Colon (tissue), 2 donors: ENCODE measurements around the gene GNG14.
"Not testable (repeated sequence)": the region's sequence is repeated elsewhere in the genome, so short reads cannot be mapped to it uniquely, and the experiment has no call there.

Experiments
- FAIRE-seq: peaks from 2 replicates; lab custom pipeline; 2012; peaks lifted over from hg19 to GRCh38; lab: Jason Lieb, UNC
- donor health status: control.
- donor health status: control.

GNG14 gene

DNA sequence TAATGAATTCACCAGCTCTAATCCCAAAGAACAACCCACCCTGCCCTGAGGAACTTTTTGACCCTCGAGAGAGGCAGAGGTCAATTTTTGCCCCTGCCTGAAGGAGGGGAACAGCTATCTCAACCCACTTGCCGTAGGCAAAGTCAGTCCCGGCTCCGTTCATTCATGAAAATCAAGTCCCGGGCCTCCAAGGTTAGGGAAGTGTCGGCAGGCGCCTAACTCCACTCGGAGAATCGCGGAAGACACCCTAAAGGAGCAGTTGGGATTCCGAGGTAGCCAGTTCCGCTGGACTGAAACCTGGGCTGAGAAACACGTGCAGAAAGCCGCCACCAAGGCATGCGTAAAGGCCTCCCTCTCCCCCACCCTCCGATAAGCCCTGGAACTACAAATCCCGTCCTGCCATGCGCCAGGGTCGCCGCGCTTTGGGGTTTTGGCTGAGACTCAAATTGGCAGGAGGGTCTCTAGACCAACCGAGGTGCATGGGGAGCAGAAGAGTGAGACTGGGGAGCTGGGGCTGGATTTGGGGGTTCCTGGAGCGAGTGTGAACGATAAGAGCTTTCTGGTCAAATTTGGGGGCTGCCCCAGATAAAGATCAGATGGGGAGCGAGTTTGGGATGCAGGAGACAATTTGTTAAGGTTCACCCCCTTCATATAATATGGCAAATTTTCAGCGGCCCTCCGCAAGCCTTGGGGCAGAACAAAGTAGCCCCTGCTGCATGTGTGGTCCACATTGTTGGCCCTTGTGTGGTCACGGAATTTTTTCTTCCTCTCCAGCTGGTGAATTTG, 36.0 kb downstream of the GNG14 start, which contains the start of gene TNPO2:
TNPO2 (minus strand) TSS at position 292 of the 786 bp plus-strand sequence. CDS start 2,955 bp downstream, outside the sequence.
- FAIRE-seq: no peak

DNA sequence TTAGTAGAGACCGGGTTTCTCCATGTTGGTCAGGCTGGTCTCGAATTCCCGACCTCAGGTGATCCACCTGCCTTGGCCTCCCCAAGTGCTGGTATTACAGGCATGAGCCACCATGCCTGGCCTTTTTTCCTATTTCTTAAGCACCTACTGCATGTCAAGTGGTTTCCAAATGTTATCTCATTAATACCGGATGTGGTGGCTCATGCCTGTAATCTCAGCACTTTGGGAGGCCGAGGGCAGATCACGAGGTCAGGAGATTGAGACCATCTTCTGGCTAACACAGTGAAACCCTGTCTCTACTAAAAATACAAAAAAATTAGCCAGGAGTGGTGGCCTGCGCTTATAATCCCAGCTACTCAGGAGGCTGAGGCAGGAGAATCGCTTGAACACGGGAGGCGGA, 37.8 kb downstream of the GNG14 start:
- not testable (repeated sequence) for FAIRE-seq

DNA sequence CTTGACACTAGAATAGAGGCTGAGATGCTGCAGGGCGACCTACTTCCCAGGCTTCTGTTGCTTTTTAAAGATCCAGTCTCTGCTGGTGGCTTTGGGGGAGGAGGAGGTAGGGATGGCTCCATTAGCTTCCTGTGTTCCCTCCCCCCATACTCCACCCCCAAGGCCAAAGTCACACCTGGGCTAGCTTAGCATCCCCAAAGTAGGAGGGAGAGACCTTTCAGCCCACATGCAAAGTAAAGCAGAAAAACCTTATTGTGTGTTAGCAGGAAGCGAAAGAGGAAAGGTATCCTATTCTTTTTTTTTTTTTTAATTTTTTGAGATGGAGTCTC, 39.2 kb downstream of the GNG14 start:
- no peak for FAIRE-seq

DNA sequence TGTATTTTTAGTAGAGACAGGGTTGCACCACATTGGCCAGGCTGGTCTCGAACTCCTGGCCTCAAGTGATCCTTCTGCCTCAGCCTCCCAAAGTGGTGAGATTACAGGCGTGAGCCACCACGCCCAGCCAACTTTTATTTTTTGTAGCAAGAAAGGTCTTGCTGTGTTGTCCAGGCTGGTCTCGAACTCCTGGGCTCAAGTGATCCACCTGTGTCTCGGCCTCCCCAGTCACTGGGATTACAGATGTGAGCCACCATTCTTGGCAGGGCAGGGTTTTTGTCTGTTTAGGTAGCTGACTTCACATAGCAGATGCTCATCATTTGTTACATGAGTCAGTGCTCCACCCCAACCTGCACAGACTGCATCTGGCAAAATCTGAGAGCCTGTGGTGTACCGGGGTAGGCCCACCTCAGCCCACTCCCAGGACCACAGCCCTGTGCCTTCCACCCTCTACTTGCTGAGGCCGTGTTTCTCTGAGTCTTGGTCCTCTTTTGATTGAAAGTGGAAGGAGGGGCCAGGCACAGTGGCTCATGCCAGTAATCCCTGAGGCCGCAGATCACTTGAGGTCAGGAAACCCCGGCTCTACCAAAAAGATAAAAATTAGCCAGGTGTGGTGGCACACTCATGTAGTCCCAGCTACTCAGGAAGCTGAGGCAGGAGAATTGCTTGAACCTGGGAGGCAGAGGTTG, 40.1 kb downstream of the GNG14 start:
- FAIRE-seq: no peak

DNA sequence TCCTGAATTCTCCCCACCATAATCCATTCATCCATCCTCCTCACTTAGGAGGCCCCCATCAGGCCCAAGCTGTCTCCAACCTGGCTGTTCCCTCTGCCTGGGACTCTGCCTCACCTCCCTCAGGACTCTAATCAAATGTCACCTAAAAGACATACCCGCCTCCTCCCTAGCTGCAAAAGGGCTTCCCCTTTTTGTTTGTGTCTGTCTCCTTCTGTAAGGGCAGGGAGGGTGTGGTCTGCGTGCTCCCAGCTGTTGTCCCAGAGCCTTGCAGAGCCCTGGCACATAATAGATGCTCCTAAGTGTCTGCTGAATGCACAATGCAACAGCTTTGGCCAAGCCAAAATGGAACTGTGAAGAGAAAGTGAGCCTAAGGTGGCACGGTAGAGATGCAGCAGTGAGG, 42.3 kb downstream of the GNG14 start:
- FAIRE-seq: no peak

DNA sequence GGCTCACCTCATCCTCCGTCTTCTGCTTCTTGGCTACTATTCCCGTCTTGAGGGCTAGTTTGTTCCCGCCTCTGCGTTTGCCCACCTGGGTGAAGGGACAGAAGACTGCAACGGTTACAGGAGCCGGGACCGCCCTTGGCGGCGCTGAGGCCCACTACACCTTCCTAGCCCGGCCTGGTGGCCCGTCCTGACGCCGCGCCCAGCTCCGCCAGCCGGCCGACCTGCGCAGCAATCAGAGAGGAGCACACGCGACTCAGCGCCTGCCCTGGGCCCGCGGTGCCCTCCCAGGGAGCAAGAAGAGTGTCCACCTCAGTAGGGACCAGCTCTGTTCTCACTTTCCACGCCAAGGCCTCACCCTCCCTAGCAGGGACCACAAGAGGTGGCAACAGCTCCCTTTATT, 43.5 kb downstream of the GNG14 start:
- FAIRE-seq: no peak

DNA sequence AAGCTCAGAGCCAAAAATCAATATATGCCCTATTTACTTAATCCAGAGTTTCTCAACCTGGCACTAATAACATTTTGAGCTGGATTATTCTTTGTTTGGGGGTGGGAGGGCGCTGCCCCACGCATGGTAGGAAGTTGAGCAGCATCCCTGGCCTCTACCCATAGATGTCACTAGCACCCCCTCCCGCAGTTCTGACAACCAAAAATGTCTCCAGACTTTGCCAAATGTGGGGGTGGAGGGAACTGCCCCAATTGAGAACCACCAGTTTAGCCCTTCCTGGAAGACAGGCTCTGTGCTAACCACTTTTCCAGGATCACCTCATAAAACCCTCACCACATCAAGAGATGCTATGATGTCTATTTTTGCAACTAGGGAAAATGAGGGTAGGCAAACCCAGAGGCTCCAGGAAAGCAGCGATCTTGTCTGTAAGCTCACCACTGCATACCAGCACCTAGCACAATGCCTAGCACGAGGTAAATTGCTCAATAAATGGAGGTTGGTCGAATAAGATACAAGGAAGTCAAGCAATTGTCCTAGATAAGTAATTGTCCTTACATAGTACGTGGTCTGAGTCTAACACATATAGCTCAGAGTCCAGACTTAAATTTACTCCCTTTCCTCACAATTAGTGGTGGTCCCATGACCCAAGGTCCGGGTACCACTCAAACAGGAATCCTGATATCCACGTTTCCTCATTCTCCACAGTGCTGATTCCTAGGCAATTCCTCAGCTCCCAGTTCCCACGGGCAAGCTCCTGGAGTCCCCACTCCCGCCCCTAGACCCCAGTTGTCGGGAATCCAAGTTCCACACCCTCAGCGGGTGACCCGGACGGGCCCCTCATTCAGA, 45.8 kb downstream of the GNG14 start:
- no peak for FAIRE-seq

DNA sequence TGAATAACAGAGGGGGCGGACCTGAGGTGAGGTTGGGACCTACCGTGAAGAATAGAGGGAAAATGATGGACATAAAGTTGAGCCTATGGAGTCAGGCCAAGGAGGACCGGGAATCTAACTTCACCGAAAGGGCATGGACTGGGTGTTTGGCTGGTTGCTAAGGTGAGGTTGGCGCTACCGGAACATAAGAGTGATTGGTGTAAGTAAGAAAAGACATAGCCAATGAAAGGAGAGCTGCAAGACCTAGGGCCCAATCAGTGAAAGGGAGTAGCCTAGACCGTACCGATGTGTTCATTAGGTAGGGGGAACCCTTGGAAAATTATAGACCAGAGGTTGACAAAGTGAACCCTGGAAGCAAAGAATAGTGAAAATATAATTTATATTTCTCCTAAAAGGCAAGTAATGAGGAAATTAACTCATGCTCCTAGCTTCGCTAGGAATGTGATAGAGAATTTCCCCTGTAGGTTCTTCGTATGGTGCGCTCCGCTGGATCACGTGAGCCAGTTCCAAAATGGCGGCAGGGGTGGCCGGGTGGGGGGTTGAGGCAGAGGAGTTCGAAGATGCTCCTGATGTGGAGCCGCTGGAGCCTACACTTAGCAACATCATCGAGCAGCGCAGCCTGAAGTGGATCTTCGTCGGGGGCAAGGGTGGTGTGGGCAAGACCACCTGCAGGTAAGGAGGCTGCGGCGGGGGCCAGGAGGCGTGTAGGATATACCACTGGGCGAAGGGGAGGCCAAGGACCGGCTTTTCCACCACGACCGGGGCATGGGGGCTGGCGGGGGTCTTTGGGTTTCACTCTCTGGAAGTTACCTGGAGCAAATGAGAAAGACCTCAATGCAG, 49.4 kb downstream of the GNG14 start, which contains the start of gene GET3:
GET3 (plus strand) TSS at position 503 of the 840 bp plus-strand sequence; CDS start at position 512, 9 bp downstream.
- peak; percentile 79 for FAIRE-seq

DNA sequence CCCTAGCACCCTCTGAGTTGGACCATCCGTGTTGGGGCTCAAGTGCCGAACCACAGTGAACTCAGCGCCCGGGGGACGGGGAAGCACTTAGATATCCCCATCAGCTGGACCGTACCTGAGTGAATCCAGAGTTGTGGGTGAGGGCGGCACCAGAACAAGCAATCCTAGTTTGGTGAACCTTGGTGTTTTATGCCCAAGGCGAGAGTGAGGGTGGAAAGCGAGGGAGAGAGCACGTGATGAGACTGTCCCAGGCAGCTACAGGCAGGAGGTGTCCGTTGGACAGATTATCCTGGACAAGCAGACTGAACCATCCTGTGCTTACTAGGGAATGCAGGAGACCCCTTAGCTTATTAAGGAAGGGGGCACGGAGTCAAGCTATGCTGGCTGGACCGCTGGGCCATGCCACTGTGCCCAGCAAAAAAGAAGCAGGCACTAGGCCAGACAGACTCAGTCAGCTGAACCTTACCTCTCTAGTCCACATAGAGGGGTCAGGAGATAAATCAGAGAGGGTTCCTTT, 50.1 kb downstream of the GNG14 start:
- FAIRE-seq: no peak
